Measurements from ENCODE around the gene GRIK2. TPM values are rescaled to one million over a fixed set of nuclear protein-coding genes. Genes with fewer than 3 reads are reported as not detected.

Gene GRIK2
- total and polyA plus RNA-seq, 2 of the 4 experiments (the other 2 are of a cell fraction): 8.2 to 15.2 TPM

- ATAC-seq (ENCODE audit: low read depth): no peak
- Histone ChIP-seq H2BK15ac (ENCODE audit: low read depth, low read length) (no peak overlapping the region), H2AK5ac (ENCODE audit: low read depth, low read length) (no peak overlapping the region), H3K18ac (ENCODE audit: low read depth, low read length) (no peak overlapping the region), H3K9ac (ENCODE audit: low read depth, low read length) (no peak overlapping the region), H2AK9ac (replicated peaks; ENCODE audit: low read depth, low read length, poor library complexity) (no peak overlapping the region), H4K20me1 (ENCODE audit: insufficient read depth, low read length) (no peaks in the 10 kb centered on the region), H2BK5ac (ENCODE audit: low read depth, low read length, poor library complexity, severe bottlenecking) (no peak overlapping the region), H3K4me3 (ENCODE audit: insufficient read depth, low read depth, low read length) (no peak overlapping the region), H3K9me3 (ENCODE audit: control insufficient read depth, insufficient read depth, low read length) (no peaks in the 10 kb centered on the region), H4K91ac (ENCODE audit: insufficient read depth, low read depth, low read length) (no peak overlapping the region), H3K14ac (replicated peaks; ENCODE audit: low read depth, low read length) (no peak overlapping the region), H3K27ac (ENCODE audit: insufficient read depth, low read length) (no peak overlapping the region), H3K9me1 (ENCODE audit: insufficient read depth, low read length) (no peaks in the 10 kb centered on the region), H4K8ac (ENCODE audit: low read depth in 2 of 2, low read length in 2 of 2) (no peak overlapping the region), H3K4me1 (ENCODE audit: control insufficient read depth, insufficient read depth, low read length) (no peaks in the 10 kb centered on the region), H3K4me2 (ENCODE audit: low read depth, low read length) (no peak overlapping the region), H2BK120ac (ENCODE audit: low read depth, low read length) (no peak overlapping the region), H3K79me1 (ENCODE audit: low read depth in 1 of 2, low read length in 2 of 2) (no peaks in the 10 kb centered on the region), H3K23ac (ENCODE audit: low read depth, low read length) (no peak overlapping the region), H2AFZ (replicated peaks; ENCODE audit: low read length, poor library complexity) (no peak overlapping the region), H4K5ac (ENCODE audit: low read depth, low read length) (no peak overlapping the region), H3K36me3 (ENCODE audit: control insufficient read depth, insufficient read depth, low read length) (no peaks in the 10 kb centered on the region), H3K27me3 (ENCODE audit: control insufficient read depth, insufficient read depth, low read length) (no peaks in the 10 kb centered on the region), H3K4ac (ENCODE audit: low read depth, low read length) (no peak overlapping the region), H3K56ac (ENCODE audit: extremely low read depth, insufficient read depth, low read length) (no peak overlapping the region), H2BK20ac (ENCODE audit: low read depth, low read length) (no peak overlapping the region)
- intact Hi-C loops (cut with micrococcal nuclease): no loop called here
- no peak for TF ChIP-seq BHLHE40 (IDR thresholded peaks at IDR 0.05; ENCODE audit: low read depth, low read length)
- TF ChIP-seq RCOR1 (IDR thresholded peaks at IDR 0.05; ENCODE audit: insufficient replicate concordance, low read length): no peak
- TF ChIP-seq MAZ (IDR thresholded peaks at IDR 0.05; ENCODE audit: borderline replicate concordance, low read depth, low read length): no peak
- no peak for TF ChIP-seq USF2 (IDR thresholded peaks at IDR 0.05; ENCODE audit: low read depth, low read length)
- TF ChIP-seq RAD21 (IDR thresholded peaks at IDR 0.05; ENCODE audit: low read length): no peak
- TF ChIP-seq CHD1 (IDR thresholded peaks at IDR 0.05; ENCODE audit: low read depth, low read length): no peak
- TF ChIP-seq NFE2L2 (IDR thresholded peaks at IDR 0.05; ENCODE audit: low read depth, low read length): no peak
- TF ChIP-seq, protein P1, sequence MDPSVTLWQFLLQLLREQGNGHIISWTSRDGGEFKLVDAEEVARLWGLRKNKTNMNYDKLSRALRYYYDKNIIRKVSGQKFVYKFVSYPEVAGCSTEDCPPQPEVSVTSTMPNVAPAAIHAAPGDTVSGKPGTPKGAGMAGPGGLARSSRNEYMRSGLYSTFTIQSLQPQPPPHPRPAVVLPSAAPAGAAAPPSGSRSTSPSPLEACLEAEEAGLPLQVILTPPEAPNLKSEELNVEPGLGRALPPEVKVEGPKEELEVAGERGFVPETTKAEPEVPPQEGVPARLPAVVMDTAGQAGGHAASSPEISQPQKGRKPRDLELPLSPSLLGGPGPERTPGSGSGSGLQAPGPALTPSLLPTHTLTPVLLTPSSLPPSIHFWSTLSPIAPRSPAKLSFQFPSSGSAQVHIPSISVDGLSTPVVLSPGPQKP (IDR thresholded peaks at IDR 0.05; ENCODE audit: borderline replicate concordance, low read depth, low read length): no peak
- no peak for TF ChIP-seq MXI1 (IDR thresholded peaks at IDR 0.05; ENCODE audit: borderline replicate concordance, low read depth, low read length)
- no peak for TF ChIP-seq RFX5 (IDR thresholded peaks at IDR 0.05; ENCODE audit: low read depth, low read length)
- TF ChIP-seq SMC3 (IDR thresholded peaks at IDR 0.05; ENCODE audit: low read depth, low read length): no peak
- TF ChIP-seq CEBPB (IDR thresholded peaks at IDR 0.05; ENCODE audit: low read depth, low read length): no peak
- TF ChIP-seq POLR2A (IDR thresholded peaks at IDR 0.05; ENCODE audit: low read depth, low read length): no peak
- TF ChIP-seq CTCF (conservative IDR thresholded peaks at IDR 0.05; ENCODE audit: low read depth, low read length): no peak
- TF ChIP-seq MAFK (IDR thresholded peaks at IDR 0.05; ENCODE audit: low read depth, low read length): no peak
- no peak for TF ChIP-seq FOS (IDR thresholded peaks at IDR 0.05; ENCODE audit: low read depth, low read length)
- POLR2A ChIA-PET (ENCODE audit: unreplicated experiment): no interaction called here
- CTCF ChIA-PET: no interaction called here
- in situ Hi-C loops (cut with MboI; ENCODE audit: low sequenced_read_pairs): no loop called here
- dilution Hi-C loops (cut with HindIII; ENCODE audit: low sequenced_read_pairs, unreplicated experiment): no loop called here
- BruUV-seq (replicated peaks): no TSS peak
- WGBS, 2 experiments (ENCODE audit: extremely low coverage in 2 of 2, insufficient read length in 1 of 2): no CpG with 5 or more reads among the region's 1 CpG
- DNase-seq: no peak
Measured at GRCh38 chr6:102066301-102066700, 672.8 kb downstream of the GRIK2 start.

All from IMR-90 (cell line).